Hepatocyte (in vitro differentiated cells): ENCODE measurements around the gene RBKS. TPM values are rescaled to one million over a fixed set of nuclear protein-coding genes. Genes with fewer than 3 reads are reported as not detected.
A peak's percentile ranks its signal among the peaks of the same experiment; 100 is the strongest.

Experiments used
- DNase-seq: peaks from one replicate; pipeline ENCODE4 v3.0.0-alpha.2; 2016; ENCODE audit warnings: low spot score
- H2AFZ ChIP-seq: fragments of 200-600 bp; sonication (generic); 2 replicates; pipeline ENCODE4 v1.6.0; 2016; ENCODE audit warnings: antibody characterized with exemption, mild to moderate bottlenecking
- H3K27ac ChIP-seq: fragments of 200-600 bp; sonication (generic); 2 replicates; pipeline ENCODE4 v1.5.1; 2016; ENCODE audit warnings: mild to moderate bottlenecking
- H3K27me3 ChIP-seq: fragments of 200-600 bp; sonication (generic); 2 replicates; pipeline ENCODE4 v1.6.1; 2016
- H3K36me3 ChIP-seq: fragments of 200-600 bp; sonication (generic); replicated peaks from 2 replicates; pipeline ENCODE4 v1.5.1; 2016; ENCODE audit warnings: low read depth; ENCODE audit not compliant: insufficient read depth
- H3K4me1 ChIP-seq: fragments of 200-600 bp; sonication (generic); 2 replicates; pipeline ENCODE4 v1.5.1; 2016; ENCODE audit warnings: mild to moderate bottlenecking, moderate library complexity; ENCODE audit not compliant: insufficient read depth
- H3K4me2 ChIP-seq: fragments of 200-600 bp; sonication (generic); 2 replicates; pipeline ENCODE4 v1.6.0; 2016
- H3K4me3 ChIP-seq: fragments of 200-600 bp; sonication (generic); 2 replicates; pipeline ENCODE4 v1.5.1; 2016; ENCODE audit warnings: mild to moderate bottlenecking
- H3K79me2 ChIP-seq: fragments of 200-600 bp; sonication (generic); 2 replicates; pipeline ENCODE4 v1.6.0; 2017; ENCODE audit warnings: mild to moderate bottlenecking
- H3K9me2 ChIP-seq: fragments of 200-600 bp; sonication (generic); replicated peaks from 2 replicates; pipeline ENCODE4 v1.6.0; 2017; ENCODE audit warnings: mild to moderate bottlenecking; ENCODE audit not compliant: insufficient read depth
- H3K9me3 ChIP-seq: fragments of 200-600 bp; sonication (generic); 2 replicates; pipeline ENCODE4 v1.5.1; 2016; ENCODE audit warnings: low read depth, mild to moderate bottlenecking
- H4K20me1 ChIP-seq: fragments of 200-600 bp; sonication (generic); 2 replicates; pipeline ENCODE4 v1.6.0; 2016; ENCODE audit warnings: mild to moderate bottlenecking; ENCODE audit not compliant: insufficient read depth, poor library complexity, severe bottlenecking
- CTCF ChIP-seq: fragments of 200-600 bp; sonication (generic); IDR thresholded peaks from 2 replicates; pipeline ENCODE4 v1.5.1; 2016; ENCODE audit warnings: antibody characterized with exemption, mild to moderate bottlenecking; ENCODE audit not compliant: poor library complexity
- EZH2 ChIP-seq: fragments of 200-600 bp; sonication (generic); IDR thresholded peaks from 2 replicates; pipeline ENCODE4 v1.6.1; 2016; ENCODE audit warnings: antibody characterized with exemption, mild to moderate bottlenecking, borderline replicate concordance
- EZH2phosphoT487 ChIP-seq: fragments of 200-600 bp; sonication (generic); IDR thresholded peaks from one replicate; pipeline ENCODE4 v1.6.1; 2018; ENCODE audit warnings: antibody characterized with exemption, mild to moderate bottlenecking, low read depth, moderate library complexity; ENCODE audit not compliant: unreplicated experiment, severe bottlenecking
- WGBS: methylation state at CpG from one replicate; pipeline ENCODE4 v1.1.6; 2016; ENCODE audit warnings: low lambda C conversion rate; ENCODE audit errors: missing lambda C conversion rate; 5-methylcytosine and 5-hydroxymethylcytosine counted together
- polyA plus RNA-seq: library from polyadenylated mRNA; unstranded; fragments of >200 nt; fragmentation: Nextera tagmentation; extraction: Ambion mirVana; gene quantifications from 2 replicates; pipeline ENCODE4 v1.2.1, GENCODE V29; 2016
- total RNA-seq: library from RNA; depleted of rRNA; stranded (reverse); fragments of >200 nt; gene quantifications from 2 replicates; pipeline ENCODE4 v1.2.3, GENCODE V29; 2014

RBKS gene
- total and polyA plus RNA-seq, 2 experiments from 2014 or later = 5.5 to 7.2 TPM

GRCh38 chr2:27915191-27915590, 25.0 kb upstream of the RBKS start:
- Histone ChIP-seq H3K27ac (peak overlapping the region; percentile 56), H2AFZ (no peak overlapping the region), H3K9me2 (no peaks in the 10 kb centered on the region), H3K4me1 (peaks cover 35% of the 10 kb centered on the region), H3K4me3 (no peak overlapping the region), H3K4me2 (no peak overlapping the region), H4K20me1 (no peaks in the 10 kb centered on the region), H3K27me3 (no peaks in the 10 kb centered on the region), H3K79me2 (no peaks in the 10 kb centered on the region), H3K9me3 (no peaks in the 10 kb centered on the region), H3K36me3 (no peaks in the 10 kb centered on the region)
- no peak for TF ChIP-seq EZH2phosphoT487
- TF ChIP-seq EZH2 = no peak
- TF ChIP-seq CTCF = no peak
- DNase-seq = no peak
- WGBS = 52% methylated on average over 5 of the region's 5 CpGs

- no peaks in the 10 kb centered on the region for H4K20me1 ChIP-seq
- DNase-seq = no peak
- H3K4me1 ChIP-seq = peaks cover 35% of the 10 kb centered on the region
- H3K36me3 ChIP-seq = no peaks in the 10 kb centered on the region
- no peak overlapping the region for H2AFZ ChIP-seq
- peak overlapping the region; percentile 56 for H3K27ac ChIP-seq
- H3K4me2 ChIP-seq = no peak overlapping the region
- no peaks in the 10 kb centered on the region for H3K79me2 ChIP-seq
- H3K9me2 ChIP-seq = no peaks in the 10 kb centered on the region
- TF ChIP-seq CTCF = no peak
- TF ChIP-seq EZH2 = no peak
- TF ChIP-seq EZH2phosphoT487 = no peak
- no peak overlapping the region for H3K4me3 ChIP-seq
- no peaks in the 10 kb centered on the region for H3K9me3 ChIP-seq
- no peaks in the 10 kb centered on the region for H3K27me3 ChIP-seq
Measured at GRCh38 chr2:27914805-27915175, 24.6 kb upstream of the RBKS start.

GRCh38 chr2:27914041-27914804, 24.0 kb upstream of the RBKS start:
- Histone ChIP-seq H3K79me2 (no peaks in the 10 kb centered on the region), H3K9me3 (no peaks in the 10 kb centered on the region), H3K27me3 (no peaks in the 10 kb centered on the region), H3K4me1 (peaks cover 35% of the 10 kb centered on the region), H3K27ac (peak overlapping the region; percentile 56), H3K9me2 (no peaks in the 10 kb centered on the region), H3K4me3 (no peak overlapping the region), H3K4me2 (no peak overlapping the region), H2AFZ (no peak overlapping the region), H3K36me3 (no peaks in the 10 kb centered on the region), H4K20me1 (no peaks in the 10 kb centered on the region)
- DNase-seq = no peak
- WGBS = 91% methylated on average over 2 of the region's 2 CpGs
- TF ChIP-seq EZH2 (no peak), EZH2phosphoT487 (no peak), CTCF (no peak)
